GDM1 (cell line): ENCODE results near the gene NHEJ1.
A peak's percentile ranks its signal among the peaks of the same experiment; 100 is the strongest.
"Not testable (repeated sequence)": the region's sequence is repeated elsewhere in the genome, so short reads cannot be mapped to it uniquely, and the experiment has no call there.

ENCODE experiments used
- DNase-seq: peaks from one replicate; lab custom pipeline; 2025; lab: John Stamatoyannopoulos, UW

The NHEJ1 gene, protein sequence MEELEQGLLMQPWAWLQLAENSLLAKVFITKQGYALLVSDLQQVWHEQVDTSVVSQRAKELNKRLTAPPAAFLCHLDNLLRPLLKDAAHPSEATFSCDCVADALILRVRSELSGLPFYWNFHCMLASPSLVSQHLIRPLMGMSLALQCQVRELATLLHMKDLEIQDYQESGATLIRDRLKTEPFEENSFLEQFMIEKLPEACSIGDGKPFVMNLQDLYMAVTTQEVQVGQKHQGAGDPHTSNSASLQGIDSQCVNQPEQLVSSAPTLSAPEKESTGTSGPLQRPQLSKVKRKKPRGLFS

DNA sequence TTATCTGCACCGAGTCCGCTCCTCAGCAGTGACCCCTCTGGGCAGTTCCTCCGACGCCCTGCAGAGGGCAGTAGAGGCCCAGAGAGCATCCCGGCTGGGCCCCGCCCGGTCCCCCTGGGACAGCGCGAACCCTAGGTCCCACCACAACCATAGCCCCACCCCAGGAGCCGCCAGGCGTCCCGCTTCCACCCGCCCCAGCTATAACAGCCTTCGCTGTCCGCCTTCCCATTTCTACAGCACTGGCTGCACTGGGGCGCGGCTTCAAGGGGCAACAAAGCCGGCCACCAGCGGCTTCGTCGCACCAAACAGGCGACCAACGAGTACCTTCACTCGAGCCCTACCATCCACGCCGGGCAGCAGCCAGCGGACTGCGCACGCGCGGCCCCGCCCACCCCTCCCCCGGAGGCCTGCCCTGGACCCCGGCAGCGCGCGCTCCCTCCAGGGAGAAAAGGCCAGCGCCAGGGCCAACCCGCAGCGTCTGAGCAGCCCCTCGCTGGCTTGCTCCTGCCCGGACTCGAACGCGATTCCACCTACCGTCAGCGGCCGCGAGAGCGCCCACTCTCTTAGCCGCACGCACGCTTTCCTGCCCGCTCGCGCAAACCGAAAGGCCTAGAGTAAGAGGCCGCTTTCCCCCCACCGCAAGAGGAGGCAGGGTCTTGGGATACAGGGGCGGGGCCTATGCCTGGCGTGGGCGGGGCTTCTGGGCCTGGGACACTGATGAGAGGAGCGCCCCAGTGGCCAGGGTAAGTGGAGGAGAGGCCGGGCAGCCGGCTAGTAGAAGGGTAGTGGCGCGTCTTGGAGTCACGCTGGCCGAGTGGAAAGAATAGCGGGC lies at the start of gene NHEJ1:
NHEJ1 (minus strand) TSS at position 630 of the 832 bp plus-strand sequence. CDS start 2,453 bp downstream, outside the sequence.
- peak; percentile 84 for DNase-seq

DNA sequence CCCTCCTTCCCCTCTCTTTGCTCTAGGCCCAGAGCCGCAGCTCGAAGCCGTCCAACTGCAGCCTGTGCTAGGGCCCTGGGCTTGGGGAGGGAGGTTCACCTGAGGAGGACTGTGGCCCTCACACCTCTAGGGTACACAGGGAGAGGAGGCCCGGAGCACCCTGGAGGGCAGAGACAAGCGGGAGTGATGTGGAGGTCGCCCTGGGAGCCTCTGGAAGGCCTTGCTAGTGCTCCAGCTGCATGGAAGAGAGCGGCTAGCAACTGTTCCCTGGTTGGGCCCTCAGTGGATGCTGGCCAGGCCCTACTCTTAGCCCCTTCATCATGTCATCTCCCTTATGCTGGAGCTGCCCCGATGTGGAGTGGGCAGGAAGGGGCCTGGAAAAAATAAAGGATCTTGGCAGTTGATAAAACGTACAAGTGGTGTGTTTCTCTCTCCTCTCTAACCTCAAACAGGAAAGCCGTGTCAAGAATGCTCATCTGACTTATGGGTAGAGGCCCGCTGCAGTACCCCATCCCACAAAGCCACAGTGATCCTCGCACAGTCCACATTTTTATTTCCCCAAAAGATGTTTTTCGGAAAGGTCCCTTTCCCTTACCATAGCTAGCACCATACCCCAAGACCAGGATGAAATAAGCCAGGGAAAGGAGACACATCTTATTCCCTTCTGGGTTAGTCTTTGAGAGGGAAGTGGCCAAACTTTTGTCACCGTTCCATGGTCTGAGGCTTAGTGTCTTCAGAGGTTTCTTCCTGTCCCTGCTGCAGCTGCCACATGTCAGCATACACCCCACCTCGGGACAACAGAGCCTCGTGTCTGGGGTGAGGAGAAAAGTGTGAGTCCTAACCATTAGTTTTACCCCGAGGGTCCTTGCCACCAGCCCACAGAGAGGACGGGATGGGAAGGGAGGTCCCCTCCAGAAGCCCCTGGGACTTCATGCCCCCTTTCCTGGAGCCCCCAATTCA lies 48.9 kb upstream of the NHEJ1 start:
- peak; percentile 72 for DNase-seq

DNA sequence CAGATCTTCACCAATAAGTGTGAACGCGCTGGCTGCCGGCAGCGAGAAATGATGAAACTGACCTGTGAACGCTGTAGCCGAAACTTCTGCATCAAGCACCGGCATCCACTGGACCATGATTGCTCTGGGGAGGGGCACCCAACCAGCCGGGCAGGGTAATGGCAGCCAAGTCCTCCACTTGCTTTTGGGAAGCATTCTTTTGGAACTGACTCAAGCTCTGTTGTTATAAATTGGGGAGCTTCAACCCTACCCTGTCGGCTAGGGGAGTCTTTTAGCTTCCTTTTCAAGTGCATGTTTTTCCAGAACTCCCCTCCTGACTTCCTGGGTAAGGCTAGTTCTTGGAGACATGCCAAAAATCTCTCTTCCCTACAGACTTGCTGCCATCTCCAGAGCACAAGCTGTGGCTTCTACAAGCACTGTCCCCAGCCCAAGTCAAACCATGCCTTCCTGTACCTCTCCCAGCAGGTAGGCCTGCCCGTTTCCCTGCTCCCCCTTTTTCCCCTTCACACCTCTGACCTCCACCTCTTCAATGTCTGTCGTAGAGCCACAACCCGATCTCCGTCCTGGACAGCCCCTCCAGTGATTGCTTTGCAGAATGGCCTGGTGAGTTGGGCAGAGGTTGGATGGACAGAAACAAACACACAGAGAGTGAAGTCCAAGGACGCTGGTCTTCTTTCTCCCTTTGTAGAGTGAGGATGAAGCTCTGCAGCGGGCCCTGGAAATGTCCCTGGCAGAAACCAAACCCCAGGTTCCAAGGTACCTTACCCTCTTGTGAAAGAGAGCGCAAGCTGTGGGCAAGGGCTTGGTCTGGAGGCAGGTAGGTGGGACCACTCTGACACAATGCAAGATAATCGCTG lies 47.5 kb upstream of the NHEJ1 start:
- no peak for DNase-seq

DNA sequence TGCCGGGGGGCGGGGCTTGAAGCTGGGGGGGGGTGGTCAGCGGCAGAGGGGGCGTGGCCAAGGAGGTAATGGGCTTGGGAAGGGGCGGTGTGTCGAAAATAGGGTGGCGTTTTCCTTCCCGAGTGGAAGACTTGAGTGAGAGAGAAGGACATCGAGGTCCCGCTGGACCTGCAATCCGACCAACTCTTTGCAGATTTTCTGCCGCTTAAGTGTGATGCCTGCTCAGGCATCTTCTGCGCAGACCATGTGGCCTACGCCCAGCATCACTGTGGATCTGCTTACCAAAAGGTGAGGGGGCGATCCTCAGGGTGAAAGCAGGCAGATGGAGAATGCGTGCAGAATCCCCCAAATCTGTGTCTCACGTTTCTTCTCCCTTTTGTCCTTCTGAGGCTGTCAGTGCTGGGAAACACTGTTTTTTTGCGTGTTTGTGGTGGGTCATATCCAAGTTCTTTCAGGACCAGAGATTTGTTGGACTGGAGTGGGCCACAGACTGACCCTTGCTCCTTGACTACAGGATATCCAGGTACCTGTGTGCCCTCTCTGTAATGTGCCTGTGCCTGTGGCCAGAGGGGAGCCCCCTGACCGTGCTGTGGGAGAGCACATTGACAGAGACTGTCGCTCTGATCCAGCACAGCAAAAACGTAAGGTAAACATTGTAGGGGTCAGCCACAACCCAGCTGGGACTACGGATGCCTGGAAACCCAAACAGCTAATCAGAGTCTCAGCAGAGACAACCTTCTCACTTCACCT lies 46.7 kb upstream of the NHEJ1 start:
- no peak for DNase-seq

DNA sequence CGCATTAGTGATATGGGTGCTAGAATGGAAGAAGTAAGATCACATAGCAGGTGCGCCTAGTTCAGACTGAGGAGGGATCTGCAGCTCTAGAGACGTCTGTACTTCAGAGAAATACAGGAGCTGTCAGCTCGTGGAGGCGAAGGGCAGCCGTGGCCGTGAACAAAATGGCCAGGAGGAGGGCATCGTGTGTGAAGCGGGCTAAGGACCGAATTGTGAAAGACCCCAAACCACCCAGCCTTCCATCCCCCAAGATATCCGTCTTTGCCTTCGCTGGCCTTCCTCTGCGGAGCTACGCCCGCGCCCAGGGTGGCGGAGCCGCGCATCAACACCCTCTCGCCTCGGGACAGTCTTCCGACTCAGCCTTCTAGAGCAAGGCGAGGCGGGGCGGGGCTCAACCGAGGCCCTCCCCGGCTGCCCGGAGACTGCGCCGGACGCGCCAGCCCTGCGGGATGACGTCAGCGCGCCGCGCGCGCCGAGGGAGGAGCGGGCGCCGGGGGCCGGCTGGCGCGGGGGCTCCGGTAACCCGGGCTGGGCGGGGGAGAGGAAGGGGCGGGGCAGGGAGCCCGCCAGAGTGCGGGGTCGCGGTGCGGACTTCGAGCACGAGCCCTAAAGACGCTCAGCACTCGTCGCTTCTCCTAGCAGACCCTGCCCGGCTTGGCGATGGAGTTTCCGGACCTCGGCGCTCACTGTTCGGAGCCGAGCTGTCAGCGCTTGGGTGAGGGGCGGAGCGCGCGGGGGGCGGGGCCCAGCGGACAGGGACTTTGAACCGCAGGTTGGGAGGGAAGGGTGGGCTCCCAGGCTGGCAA lies 45.9 kb upstream of the NHEJ1 start, which contains the start of gene ZFAND2B:
ZFAND2B (plus strand) TSS at position 455 of the 806 bp plus-strand sequence; CDS start at position 661, 206 bp downstream.
- peak; percentile 95 for DNase-seq

DNA sequence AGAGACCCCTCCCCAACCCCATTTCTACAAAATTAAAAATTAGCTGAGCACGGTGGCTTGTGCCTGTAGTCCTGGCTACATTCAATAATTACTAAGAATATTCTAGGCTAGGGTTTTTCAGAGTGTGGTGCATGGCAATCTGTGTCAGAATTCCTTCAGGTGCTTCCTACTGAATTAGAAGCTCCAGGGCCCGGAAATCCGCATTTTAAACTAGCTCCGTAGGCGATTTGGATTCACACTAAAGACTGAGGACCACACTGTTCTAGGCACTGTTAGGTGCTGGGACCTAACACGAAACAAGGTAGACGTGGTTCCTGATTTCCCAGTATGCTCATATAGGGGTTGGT lies 45.3 kb upstream of the NHEJ1 start:
- no peak for DNase-seq

DNA sequence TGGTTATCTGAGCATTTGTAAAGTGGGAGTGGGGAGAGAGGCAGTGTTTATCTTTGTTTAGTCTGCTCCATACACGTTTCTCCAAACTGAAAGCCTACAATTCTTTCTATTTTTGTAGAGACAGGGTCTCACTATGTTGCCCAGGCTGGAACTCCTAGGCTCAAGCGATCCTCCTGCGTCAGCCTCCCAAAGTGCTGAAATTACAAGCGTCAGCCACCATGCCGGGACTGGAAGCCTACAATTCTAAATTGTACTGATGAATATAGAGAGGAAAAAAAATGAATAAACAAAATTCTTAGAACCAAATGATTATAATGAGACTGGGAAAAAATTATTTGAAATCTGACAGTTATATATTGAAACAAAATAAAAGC lies 44.5 kb upstream of the NHEJ1 start:
- no peak for DNase-seq

DNA sequence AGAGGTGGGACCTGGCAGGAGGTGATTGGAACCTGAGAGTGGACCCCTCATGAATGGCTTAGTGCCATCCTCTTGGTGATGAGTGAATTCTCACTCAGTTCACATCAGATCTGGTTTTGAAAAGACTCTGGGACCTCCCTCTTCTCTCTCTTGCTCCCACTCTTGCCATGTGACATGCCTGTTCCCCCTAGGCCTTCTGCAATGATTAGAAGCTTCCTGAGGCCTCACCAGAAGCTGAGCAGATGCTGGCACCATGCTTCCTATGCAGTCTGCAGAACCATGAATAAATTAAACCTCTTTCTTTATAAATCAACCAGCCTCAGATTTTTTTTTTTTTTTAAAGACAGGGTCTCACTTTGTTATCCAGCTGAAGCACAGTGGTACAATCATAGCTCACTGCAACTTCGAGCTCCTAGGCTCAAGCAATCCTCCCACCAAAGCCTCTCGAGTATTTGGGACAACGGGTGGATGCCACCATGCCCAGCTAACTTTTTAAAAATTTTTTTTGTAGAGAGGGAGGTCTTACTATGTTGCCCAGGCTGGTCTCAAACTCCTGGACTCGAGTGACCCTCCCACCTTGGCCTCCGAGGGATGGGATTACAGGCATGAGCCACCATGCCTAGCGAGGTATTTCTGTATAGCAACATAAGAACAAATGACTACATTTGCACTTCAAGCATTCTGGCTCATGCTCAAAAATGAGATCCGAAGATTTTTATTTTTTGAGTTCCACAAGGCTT lies 44.0 kb upstream of the NHEJ1 start:
- no peak for DNase-seq

DNA sequence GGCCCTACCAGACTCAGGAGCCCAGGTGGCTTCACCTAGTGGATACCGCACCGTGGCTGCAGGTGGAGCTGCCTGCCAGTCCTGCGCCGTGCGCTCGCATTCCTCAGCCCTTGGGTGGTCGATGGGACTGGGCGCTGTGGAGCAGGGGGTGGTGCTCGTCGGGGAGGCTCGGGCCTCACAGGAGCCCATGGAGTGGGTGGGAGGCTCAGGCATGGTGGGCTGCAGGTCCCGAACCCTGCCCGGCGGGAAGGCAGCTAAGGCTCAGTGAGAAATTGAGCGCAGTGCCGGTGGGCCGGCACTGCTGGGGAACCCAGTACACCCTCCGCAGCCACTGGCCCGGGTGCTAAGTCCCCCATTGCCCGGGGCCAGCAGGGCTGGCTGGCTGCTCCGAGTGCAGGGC lies 40.7 kb upstream of the NHEJ1 start:
- DNase-seq = not testable (repeated sequence)

DNA sequence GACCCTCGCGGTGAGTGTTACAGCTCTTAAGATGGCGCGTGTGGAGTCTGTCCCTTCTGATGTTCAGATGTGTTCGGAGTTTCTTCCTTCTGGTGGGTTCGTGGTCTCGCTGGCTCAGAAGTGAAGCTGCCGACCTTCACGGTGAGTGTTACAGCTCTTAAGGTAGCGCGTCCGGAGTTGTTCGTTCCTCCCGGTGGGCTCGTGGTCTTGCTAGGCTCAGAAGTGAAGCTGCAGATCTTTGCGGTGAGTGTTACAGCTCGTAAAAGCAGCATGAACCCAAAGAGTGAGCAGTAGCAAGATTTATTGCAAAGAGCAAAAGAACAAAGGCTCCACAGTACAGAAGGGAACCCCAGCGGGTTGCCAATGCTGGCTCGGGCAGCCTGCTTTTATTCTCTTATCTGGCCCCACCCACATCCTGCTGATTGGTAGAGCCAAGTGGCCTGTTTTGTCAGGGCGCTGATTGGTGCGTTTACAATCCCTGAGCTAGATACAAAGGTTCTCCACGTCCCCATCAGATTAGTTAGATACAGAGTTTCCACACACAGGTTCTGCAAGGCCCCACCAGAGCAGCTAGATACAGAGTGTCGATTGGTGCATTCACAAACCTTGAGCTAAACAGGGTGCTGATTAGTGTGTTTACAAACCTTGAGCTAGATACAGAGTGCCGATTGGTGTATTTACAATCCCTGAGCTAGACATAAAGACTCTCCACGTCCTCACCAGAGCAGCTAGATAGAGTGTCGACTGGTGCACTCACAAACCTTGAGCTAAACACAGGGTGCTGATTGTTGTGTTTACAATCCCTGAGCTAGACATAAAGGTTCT lies 40.1 kb upstream of the NHEJ1 start:
- not testable (repeated sequence) for DNase-seq

DNA sequence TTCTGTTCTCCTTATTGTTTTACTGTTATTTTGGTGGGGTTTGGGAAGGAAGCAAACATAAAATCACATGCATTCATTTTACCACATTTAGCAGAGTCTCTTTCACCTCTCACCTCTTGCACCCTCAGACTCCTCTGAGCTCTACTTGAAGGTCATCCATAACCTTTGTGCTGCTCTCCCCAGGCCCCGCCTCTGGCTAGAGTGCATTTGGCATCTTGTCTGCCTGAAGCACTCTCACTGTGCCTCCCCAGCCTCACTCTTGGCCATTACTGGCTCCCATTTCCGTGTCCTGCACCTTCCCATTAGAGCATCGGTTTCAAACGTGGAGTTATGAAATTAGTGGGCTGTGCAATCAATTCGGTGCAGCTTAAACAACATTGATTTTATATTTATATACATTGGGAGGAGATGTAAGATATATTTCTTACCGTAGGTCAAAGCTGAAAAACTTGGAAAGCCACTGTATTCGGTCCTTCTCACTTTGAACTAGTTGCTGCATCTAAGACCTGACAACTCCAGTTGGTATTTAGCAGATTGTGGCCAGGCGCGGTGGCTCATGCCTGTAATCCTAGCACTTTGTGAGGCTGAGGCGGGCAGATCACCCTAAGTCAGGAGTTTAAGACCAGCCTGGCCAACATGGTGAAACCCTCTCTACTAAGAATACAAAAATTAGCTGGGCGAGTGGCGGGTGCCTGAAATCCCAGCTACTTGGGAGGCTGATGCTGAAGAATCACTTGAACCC lies 39.0 kb upstream of the NHEJ1 start:
- DNase-seq = no peak

DNA sequence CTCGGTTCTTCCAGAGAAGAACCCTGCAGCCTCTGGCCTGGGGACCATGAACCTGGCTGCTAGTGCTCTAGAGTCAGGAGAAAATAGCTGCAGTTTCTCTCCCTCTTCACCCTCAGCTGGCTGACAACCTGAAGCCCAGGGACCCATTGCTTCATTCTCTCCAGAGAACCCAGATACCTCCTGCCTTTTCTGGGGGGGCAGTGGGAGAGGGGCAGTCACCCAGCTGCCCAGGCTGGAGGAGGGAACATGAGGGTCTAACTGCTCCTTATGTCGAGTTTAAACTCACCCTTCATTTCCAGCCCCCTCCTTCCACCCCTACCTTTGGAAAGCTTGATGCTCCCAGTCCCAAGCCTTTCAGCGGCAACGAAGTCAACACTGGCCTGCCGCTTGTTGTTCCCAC lies 38.4 kb upstream of the NHEJ1 start:
- DNase-seq = no peak

DNA sequence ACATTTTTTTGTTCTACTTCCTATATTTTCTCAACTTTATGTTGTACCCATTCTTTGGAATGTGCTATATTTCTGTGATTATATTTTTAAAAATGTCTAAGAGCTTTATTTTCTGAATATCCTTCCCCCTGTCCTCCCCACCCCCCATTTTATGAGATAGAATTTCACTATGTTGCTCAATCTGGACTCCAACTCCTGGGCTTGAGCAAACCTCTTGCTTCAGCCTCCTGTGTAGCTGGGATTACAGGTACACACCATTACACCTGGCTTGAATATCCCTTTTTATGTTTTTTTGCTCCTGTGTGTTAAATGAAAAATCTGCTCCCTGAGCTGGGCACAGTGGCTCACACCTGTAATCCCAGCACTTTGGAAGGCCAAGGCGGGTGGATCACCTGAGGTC lies 36.8 kb upstream of the NHEJ1 start:
- no peak for DNase-seq

DNA sequence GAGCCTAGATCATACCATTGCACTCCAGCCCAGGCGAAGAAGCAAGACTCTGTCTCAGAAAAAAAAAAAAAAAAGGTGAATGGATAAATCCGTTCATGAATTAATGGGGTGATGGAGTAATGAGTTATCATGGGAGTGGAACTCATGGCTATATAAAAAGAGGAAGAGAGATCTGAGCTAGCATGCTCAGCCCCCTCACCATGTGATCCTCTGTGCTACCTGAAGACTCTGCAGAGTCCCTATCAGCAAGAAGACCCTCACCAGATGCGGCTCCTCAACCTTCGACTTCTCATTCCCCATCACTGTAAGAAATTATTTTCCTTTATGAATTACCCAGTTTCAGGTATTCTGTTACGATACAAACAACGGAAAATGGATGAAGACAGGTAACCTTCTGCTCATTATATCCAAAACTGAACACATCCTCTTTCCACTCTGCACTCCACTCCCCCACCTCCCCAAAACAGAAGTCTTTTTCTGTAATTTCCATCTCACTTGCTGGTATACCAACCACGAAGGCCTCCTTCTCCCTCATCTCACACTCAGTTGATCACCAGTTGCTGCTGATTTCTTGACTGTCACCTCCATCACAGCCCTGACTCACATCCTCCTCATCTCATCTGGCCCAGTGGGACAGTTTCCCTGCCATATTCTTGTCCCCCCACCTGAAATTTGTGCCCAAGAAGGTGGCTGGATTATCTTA lies 26.3 kb upstream of the NHEJ1 start:
- DNase-seq = no peak

DNA sequence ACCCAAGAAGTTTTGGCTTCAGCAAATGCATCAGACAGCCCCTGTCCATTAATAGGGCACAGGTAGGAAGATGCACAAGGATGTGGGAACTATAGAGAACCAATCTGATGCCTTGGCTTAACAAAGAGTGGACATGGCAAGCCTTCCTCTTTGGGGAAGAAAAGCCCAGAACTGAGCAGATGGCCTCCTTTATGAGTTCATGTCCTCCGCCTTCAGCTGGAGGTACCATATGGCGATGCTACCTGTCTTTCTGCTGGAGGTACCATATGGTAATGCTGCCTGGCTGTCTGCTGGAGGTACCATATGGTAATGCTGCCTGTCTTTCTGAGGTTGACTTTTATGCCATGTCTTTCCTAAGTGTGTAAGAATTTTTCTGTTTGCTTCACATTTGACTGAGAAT lies 23.5 kb upstream of the NHEJ1 start:
- no peak for DNase-seq

DNA sequence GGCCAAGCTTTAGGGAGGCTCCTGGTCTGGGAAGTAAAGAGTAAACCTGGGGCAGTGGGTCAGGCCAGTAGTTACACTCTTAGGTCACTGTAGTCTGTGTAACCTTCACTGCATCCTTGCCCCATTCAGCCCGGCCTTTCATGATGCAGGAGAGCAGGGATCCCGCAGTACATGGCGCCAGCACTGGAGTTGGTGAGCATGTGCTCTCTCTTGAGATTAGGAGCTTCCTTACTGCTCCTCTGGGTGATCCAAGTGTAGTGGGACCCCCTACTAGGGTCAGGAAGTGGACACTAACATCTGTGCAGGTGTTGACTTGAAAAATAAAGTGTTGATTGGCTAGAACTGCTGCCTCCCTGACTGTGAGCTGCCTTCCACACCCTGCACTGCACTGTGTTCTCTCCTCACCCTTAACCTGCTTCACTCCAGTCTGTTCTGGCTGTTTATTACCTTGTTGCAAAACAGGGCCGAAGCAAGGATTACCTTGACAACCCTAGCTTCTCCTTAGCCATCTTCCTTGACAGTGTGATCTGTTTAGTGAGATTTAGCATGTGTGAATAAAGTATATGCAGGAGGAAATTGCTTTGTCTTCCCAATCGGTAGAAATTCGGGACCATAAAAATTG lies 22.6 kb upstream of the NHEJ1 start:
- DNase-seq = no peak
